Suppressor macrophage treated with lipopolysaccharide for 4 hours (primary cell): Measurements from ENCODE around the gene FAM118A.
"Not testable (repeated sequence)": the region's sequence is repeated elsewhere in the genome, so short reads cannot be mapped to it uniquely, and the experiment has no call there.

Experiments
- DNase-seq: peaks from one replicate; pipeline ENCODE4 v3.0.0-alpha.2; 2020

FAM118A gene

DNA sequence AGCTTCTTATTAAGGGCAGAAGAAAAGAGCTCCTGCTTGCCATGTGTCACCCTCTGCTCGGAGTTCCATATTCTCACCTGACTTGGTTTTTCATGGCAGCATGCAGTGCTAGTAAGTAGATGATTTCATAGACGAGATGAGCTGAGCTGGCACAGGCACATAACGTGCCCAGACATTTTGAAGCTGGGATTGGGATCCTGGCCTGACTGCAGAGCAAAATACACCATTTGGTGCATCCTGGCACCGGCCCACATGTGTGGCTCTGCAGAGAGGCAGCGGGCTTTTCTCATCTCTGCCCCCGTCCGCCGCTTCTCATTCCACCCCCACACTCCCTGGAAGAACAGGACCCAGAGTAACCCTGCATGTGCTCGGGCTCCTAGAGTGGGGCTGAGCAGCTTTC lies 24.8 kb downstream of the FAM118A start:
- DNase-seq, result no peak

DNA sequence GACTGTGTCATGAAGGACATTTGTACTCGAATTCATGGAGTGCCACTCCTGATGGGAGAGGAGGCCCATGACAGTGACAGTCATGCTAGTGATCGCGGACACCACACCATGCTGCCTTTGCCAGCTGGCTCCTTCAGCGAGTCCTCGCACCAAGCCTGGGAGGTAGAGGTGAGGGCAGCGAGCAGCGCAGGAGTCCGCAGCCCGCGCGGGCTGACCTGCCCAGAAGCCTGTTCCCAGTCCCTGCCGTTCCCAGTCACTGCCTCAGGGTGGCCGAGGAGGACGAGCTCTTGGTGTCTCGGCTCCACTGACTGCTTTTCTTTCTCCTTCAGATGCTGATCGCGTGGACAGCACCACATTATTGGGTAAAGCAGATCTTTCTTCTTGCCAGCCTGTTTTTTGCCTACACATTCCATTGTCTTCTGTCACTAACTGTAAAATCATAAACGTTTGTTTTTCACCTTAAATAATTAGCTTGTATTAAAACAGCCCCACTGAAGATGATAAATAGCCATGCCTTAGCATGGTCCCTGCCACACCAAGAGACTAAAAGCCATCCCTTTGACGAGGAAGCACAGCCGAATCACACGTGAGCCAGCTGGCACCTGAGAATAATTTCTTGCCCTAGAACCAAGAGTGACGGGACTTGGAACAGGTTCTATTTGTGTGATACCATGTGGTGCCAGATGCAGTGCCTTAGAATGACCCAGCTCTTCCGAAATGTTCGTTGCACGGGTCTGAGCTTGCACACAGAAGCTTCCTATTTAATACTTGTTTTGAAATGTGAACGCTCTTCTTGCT lies 25.5 kb downstream of the FAM118A start:
- no peak for DNase-seq

DNA sequence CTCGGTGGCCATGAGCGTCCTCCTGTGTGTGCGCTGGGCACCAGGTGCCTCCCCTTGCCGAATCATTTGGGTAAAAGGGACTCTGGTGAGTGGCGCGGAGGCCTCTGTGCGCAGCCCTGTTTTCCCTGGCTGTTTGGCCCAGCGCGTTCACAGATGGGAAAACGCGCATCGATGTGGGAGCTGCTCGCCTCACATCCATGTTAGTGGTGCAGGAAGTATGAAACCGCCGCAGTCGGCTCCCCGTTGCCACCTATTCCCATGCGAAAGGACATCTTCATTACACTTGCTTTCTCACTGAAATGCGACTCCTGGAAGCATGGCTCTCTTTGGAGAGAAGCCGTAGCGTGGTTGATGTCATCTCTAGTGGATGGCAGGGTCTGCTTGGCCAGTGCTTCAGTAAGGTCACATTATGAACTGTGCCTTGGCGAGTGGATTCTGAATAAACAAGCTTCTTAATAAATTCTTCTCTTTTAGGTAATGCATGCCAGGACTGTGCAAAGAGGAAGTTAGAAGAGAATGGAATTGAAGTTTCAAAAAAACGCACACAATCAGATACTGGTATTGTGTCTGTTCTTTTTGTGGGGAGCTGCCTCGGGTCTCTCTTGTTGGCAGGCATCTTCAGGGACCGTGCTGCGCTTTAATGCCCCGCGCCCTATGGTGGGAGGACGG lies 26.3 kb downstream of the FAM118A start:
- no peak for DNase-seq

DNA sequence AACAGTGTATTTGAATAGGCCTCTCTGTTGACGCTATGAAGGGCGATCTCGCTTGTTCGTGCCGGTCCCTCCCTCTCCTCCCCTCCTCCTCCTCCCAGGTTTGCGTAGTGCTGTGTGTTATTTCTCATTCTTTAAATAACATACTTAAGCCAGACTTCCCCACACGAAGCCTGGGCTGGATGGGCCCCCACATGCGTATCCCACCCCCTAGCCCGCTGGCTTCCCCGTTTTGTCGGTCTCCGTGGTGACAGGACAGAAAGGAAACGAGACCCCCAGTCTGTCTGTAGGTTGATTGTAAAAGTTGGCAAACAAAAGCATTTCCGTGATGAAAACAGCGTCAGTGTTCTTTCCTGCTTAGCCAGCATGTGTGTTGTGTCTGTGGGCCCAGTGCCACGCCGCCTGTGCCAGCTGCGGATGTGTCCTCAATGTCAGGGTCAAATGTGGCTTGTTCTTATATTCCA lies 27.3 kb downstream of the FAM118A start:
- no peak for DNase-seq

DNA sequence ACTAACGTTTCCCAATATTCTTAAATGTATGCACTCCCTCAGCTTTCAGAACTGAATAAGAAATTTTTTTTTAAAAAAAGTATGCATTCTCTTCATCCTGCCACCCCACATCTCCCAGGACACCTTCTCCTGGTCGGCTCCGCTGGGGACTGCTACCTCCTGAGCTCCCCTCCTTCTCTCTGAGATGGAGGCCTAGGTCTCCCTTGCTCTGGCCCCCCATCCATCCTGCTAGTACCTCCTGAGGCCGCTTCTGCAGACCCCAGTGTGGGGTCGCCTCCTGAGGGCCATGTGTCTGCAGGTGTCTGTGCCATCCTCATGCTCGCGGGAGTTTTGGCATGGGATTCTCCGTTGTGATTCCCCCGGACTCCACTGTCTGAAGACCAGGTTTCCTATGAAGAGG lies 27.8 kb downstream of the FAM118A start:
- no peak for DNase-seq

DNA sequence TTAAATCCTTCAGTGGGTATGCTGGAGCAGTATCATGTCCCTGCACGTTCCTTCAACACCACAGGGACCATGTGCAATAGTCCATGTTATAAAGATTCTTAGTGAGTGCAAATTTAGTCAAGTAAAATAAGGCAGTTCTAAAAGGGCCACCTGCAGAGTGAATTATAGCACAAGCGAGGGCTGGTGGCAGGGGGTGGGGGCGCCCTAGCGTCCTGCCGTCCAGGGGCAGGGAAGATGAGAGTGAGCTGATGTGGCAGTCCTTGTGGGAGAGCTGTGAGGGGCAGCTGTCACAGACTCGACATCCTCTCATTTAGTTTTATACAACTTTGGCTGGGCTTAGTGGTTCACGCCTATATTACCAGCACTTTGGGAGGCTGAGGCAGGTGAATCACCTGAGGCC lies 29.1 kb downstream of the FAM118A start:
- DNase-seq, result no peak

DNA sequence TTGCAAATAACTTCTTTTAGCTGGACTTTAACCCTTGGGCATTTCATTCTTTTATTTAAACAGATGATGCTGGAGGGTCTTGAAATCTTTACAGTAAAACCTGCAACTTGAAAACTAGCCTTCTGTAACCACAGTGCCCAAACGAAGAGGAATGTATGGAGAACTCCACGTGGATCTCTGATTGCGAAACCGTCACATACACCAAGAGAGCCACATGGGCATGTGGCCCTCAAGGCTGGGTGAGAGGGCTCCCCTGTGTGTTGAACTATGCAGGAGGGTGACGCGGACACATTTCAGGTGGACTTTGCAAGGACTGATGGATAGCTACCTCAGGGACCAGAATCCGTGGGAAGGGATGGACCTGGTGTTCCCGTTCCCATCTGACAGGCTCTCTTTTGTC lies 30.6 kb downstream of the FAM118A start:
- no peak for DNase-seq

DNA sequence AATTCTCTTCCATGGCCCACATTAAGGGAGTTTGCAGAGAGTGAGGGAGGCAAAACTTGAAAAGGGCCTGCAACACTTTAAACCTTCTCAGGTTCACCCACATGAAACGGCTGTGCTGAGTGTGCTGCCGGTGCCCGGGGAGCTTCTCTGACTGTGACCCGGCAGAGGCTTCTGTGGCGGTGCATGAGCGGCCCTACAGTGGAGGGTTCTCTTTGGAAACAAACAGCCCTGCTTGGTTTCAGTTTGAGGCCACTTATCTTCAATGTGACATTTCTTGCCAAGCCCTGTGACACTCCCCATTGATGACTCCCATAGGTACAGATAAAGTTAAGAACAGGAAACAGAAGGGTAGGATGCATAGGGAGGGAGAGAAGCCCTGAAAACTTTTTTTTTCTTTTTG lies 31.8 kb downstream of the FAM118A start:
- DNase-seq, result no peak

DNA sequence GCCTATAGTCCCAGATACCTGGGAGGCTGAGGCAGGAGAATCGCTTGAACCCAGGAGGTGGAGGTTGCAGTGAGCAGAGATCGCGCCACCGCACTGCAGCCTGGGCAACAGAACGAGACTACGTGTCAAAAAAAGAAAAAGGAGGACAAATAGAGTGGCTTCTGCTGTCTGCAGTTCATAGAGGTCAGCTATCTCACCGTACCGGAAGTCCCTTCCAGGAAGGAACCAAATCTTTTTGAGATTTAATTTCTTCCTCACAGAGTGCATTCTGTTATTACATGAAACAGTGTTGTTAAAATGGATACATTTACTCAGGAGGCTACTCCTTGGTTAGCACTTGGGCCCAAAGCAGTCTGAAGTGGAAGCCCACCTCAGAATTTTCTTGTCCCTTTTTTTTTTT lies 33.4 kb downstream of the FAM118A start:
- DNase-seq, result no peak

DNA sequence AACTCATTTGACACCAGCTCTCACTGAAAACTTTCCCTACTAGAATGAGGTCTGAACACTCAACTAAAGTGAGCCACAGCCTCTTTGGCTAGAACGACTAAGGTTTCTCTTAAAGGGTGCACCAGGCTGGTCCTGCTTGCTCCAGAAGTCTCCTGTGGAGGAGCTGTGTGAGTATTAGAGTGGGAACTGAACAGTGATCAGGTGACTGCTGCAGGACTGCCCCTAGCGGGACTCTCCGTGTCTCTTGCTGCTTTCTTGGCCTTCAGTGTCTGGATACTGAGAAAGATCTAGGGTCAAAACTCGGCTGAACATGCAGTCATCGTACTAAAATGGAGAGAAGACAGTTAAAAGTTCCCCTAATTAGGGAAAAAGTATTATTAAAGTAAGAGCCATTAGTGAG lies 34.6 kb downstream of the FAM118A start:
- DNase-seq, result peak; percentile 6

DNA sequence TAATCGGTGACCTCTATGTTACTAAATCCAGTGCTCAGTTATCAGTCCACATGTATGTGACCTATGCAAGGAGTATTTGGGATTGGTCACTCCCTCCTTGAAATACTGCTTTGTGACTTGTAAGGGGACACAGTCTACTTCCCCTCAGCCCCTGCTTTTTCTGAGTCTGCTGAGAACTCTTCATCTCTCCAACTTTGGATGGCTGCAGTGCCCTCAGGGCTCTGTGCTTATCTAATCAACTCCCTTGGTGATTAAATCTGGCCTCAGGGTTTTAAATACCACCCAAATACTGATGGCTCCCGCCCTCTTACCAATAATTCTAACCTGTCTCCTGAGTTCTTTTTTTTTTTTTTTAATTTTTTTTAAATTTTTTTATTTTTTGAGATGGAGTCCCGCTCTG lies 40.2 kb downstream of the FAM118A start:
- DNase-seq, result no peak

DNA sequence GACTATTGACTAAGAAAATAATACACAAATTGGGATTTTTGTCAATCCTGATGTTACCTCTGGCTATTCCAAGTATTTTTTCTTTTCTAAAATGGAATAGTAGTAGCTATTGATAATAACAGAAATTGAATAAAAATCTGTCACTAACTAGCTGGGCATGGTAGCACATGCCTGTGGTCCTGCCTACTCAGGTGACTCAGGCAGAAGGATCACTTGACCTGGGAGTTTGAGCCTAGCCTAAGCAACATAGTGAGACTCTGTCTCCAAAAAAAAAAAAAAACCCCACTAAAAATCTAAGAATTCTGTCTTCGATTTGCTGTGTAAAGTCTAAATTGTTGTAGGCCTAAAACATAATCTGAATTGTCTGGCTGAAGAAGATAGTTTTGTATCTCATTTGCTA lies 42.2 kb downstream of the FAM118A start:
- no peak for DNase-seq

DNA sequence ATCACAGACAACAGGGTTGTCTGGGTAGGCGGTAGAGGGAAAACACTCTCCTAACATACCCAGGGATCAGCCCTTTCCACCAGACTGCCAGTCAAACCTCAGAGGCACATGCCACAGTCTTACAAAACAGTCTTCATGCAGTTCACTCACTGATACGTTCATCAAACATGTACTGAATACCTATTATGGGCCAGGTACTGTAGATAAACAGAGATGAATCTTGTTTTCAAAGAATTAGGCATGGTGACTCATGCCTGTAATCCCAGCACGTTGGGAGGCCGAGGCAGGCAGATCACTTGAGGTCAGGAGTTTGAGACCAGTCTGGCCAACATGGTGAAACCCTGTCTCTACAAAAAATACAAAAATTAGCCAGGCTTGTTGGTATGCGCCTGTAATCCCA lies 43.0 kb downstream of the FAM118A start:
- not testable (repeated sequence) for DNase-seq

DNA sequence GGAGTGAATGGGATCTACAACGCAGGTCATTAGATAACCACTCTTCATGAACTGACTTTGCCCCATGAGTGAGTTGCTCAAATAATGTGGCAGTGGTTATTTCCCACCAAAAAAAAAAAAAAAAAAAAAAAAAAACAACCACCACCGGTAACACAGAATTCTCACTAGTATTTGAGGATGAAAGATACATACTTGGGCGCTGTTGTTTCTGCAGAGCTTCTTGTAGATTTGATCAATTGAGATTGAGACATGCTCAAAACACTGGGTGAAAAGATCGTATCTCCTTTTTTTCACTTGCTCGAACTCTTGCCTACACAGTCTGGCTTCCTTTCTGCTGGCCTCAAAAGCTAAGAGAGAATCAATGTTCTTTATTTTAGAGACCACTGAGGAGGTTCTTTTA lies 44.1 kb downstream of the FAM118A start:
- no peak for DNase-seq

DNA sequence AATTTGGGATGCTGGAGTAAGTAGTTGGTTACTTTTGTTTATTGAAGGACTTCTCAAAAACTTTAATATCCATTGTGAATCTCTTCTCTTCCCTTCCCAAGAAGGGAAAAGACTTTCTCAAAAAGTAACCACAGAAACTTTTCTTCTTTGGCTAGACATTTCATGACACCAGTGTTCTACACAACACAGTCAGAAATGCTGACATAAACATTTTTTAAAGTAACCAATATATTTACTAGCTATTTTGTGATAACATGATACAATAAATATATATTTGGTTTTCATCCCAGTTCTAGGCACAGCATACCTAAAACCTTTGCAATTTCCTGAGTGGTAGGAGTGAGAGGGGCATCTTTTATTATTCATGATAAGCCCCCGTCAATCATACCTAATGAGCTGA lies 47.8 kb downstream of the FAM118A start:
- DNase-seq, result no peak

DNA sequence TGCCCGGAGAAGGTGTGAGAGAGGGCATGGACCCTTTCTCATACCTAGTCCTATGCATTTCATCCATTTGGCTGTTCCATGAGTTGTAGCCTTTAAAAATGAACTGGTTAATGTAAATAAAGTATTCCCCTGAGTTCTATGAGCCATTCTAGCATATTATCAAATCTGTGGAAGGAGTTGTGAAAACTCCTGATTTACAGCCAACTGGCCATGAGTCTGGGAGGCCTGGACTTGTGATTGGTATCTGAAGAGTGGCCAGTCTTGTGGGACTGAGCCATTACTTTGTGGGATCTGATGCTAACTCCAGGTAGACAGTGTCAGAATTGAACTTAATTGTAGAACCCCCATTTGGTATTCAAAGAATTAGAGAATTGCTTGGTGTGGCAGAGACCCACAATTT lies 48.4 kb downstream of the FAM118A start:
- no peak for DNase-seq

DNA sequence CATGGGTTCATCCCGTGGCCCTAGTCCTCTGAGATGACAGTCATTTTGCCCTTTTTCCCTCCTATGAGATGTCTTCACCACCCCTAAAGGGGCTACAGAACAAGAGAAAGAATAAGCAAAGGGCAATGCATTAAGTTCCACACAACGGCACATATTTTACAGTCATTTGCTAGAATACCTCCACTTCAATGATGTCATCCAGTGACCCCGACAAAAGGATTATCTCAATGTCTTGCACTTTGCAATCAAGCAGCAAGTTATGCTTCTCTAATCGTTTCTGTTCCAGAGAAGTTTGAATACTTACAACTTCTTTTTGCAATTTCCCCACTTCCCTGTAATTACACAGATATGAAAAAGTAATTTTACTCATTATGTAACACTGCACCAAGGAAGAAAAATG lies 49.9 kb downstream of the FAM118A start:
- DNase-seq, result no peak

DNA sequence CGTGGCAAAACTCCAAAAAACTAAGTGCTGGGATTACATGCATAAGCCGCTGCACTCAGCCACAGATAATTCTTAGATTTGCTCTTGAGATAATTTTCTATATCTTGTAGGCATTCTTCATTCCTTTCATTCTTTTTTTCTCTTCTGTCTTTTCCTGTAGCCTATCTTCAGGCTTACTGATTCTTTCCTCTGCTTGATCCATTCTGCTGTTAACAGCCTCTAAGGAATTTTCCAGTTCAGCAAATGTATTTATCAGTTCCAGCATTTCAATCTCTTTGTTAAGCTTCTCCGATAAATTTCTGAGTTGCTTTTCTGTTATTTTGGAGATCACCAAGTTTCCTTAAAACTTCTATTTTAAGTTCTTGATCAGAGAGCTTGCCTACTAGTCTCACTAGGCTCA lies 57.0 kb downstream of the FAM118A start:
- DNase-seq, result no peak

DNA sequence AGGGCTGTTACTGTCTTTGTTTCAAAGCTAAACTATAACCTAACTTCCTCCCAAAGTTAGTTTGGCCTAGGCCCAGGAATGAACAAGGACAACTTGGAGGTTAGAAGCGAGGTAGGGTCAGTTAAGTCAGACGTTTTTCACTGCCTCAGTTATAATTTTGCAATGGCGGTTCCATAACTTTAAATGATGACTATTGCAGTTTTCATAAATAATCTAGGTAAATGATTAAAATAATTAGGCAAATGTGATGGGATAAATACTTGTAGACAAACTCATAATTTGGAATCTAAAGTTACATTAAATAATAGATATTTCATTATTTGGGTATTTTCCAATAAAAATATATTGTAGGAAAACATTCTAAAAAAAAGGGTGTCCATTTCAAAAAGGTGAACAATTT lies 63.9 kb downstream of the FAM118A start:
- DNase-seq, result not testable (repeated sequence)

DNA sequence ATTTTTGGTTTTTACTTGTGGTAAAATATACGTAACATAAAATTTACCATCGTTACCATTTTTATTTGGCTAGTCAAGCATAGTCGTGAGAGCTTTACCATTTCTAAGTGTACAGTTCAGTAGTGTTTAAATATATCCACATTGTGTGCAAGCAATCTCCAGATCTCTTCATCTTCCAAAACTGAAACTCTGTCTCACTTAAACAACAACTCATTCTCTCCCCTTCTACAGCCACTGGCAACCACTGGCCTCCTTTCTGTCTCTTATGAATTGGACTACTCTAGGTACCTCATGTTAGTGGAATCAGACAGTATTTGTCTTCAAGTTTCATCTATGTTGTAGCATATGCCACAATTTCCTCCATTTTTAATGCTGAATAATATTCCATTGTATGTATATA lies 66.3 kb downstream of the FAM118A start:
- DNase-seq, result no peak

DNA sequence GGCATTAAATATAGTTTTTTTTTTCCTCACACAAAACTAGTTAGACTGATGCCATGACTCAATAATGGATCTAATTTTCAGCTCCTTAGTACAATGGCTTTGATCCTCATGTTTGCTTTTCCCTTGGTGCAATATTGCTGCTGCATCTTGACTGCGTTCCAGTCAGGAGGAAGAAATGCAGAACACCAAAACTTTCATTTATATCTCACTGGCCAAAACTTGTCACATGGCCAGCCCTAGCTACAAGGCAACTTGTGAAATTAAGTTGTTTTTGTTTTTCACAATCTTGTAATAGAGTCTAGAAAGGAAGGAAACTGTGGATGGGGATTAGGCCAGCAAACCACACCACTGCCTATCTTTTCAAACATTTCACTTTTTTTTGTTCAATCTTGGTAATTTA lies 67.0 kb downstream of the FAM118A start:
- peak; percentile 65 for DNase-seq

DNA sequence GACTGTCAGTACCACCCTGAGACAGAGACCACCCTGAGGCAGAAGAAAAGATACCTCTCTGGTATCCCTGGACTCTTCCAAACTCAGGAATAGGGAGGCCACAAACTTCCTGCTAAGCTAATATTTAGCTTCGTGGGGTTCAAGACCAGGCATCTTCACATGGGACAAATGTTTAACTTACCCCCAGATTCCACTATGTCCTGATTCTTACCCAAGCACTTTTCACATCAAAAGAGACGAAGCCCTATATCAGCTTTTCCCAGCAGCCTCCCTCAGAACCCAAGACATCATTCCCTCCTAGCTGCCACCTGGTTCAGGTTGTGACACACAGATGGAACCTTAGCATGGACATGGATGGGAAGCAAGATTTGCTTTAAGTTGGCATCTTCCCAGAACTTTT lies 71.6 kb downstream of the FAM118A start:
- no peak for DNase-seq

DNA sequence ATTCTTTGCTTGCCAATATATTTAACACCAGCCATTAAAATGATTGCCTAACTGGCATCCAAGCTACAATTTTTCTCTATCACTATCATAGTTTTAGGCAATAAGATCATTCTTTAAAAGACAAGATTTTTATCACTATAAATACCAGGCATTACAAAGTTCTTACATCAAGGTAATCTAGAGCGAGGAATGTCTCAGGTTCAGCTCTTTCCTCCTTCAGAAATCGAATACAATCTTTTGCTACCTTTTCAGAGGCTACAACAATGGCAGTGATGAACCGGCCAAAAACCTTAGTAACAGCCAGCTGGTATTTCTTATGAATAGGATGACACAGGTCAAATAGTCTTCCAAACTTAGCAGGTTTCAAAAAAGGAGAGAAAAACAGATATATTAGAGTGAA lies 79.8 kb downstream of the FAM118A start:
- no peak for DNase-seq
